Measurements from ENCODE around the gene TTLL9. TPM values are rescaled to one million over a fixed set of nuclear protein-coding genes. Genes with fewer than 3 reads are reported as not detected.

TTLL9 gene
- total RNA-seq, 1 donor from 2014 or later = 0.37 TPM

DNA sequence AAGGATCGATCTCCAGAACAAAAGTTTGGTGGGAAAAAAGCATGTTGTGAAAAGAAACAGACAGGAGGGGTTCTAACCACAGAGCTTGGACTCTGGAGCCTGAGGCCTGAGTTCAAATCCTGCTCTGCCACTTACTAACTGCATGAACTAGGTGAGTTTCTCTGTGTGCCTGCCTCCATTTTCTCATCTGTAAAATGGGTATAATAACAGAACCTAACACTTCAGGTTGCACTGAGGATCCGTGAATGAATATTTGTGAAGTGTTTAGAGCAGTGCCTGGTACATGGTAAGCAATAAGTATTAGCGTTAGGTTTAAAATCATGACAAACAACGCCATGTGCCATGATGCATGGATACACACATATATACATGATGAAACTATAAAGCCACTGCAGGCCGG lies 36.6 kb downstream of the TTLL9 start:
- no peaks in the 10 kb centered on the region for H3K4me1 Mint-ChIP-seq (ENCODE audit: low read depth)
- H3K27ac Mint-ChIP-seq (ENCODE audit: unreplicated experiment) = no peak overlapping the region

GRCh38 chr20:31908016-31908415 lies 37.6 kb downstream of the TTLL9 start:
- peaks cover 13% of the 10 kb centered on the region for H3K27me3 Mint-ChIP-seq (ENCODE audit: low read depth)
- H3K27ac Mint-ChIP-seq (ENCODE audit: unreplicated experiment) = no peak overlapping the region
- no peaks in the 10 kb centered on the region for H3K36me3 Mint-ChIP-seq (ENCODE audit: low read depth)
- no peak for DNase-seq (ENCODE audit: low spot score)
- H3K9me3 Mint-ChIP-seq (ENCODE audit: low read depth) = no peaks in the 10 kb centered on the region
- no peak overlapping the region for H3K4me3 Mint-ChIP-seq (ENCODE audit: unreplicated experiment)
- no peak for TF ChIP-seq CTCF (IDR thresholded peaks at IDR 0.05)
- no peaks in the 10 kb centered on the region for H3K4me1 Mint-ChIP-seq (ENCODE audit: low read depth)

More for the DNA sequence above, 36.6 kb downstream of the TTLL9 start:
- Mint-ChIP-seq H3K36me3 (ENCODE audit: low read depth) (no peaks in the 10 kb centered on the region), H3K4me3 (ENCODE audit: unreplicated experiment) (no peak overlapping the region), H3K9me3 (ENCODE audit: low read depth) (no peaks in the 10 kb centered on the region), H3K27me3 (ENCODE audit: low read depth) (peaks cover 10% of the 10 kb centered on the region)
- DNase-seq (ENCODE audit: low spot score) = no peak
- TF ChIP-seq CTCF (IDR thresholded peaks at IDR 0.05) = no peak

DNA sequence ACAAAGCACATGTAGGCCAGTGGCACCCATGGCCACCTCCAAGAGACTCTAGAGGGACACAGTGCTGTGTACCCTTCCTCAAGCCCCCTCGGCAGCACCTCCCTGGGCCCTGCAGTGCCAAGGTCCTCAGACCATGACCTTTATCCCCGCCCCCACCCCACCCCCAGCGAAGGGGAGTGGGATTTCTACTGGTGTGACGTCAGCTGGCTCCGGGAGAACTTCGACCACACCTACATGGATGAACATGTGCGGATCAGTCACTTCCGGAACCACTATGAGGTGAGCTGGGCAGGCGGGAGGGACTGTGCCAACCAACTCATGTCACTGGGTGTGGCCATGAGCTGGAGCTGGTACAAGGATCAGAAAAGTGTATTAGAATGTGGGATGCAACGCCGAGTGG lies 38.0 kb downstream of the TTLL9 start:
- TF ChIP-seq CTCF (IDR thresholded peaks at IDR 0.05) = no peak
- no peak overlapping the region for H3K27ac Mint-ChIP-seq (ENCODE audit: unreplicated experiment)
- H3K4me3 Mint-ChIP-seq (ENCODE audit: unreplicated experiment) = no peak overlapping the region

GRCh38 chr20:31909253-31910070 lies 39.0 kb downstream of the TTLL9 start:
- no peak overlapping the region for H3K27ac Mint-ChIP-seq (ENCODE audit: unreplicated experiment)
- no peak overlapping the region for H3K4me3 Mint-ChIP-seq (ENCODE audit: unreplicated experiment)
- H3K27me3 Mint-ChIP-seq (ENCODE audit: low read depth) = peaks cover 14% of the 10 kb centered on the region
- H3K9me3 Mint-ChIP-seq (ENCODE audit: low read depth) = no peaks in the 10 kb centered on the region
- no peak for TF ChIP-seq CTCF (IDR thresholded peaks at IDR 0.05)
- peaks cover 2% of the 10 kb centered on the region for H3K4me1 Mint-ChIP-seq (ENCODE audit: low read depth)
- DNase-seq (ENCODE audit: low spot score) = no peak
- H3K36me3 Mint-ChIP-seq (ENCODE audit: low read depth) = no peaks in the 10 kb centered on the region

More for the DNA sequence above, 38.0 kb downstream of the TTLL9 start:
- no peaks in the 10 kb centered on the region for H3K9me3 Mint-ChIP-seq (ENCODE audit: low read depth)
- no peak for DNase-seq (ENCODE audit: low spot score)
- H3K27me3 Mint-ChIP-seq (ENCODE audit: low read depth) = peaks cover 13% of the 10 kb centered on the region
- H3K4me1 Mint-ChIP-seq (ENCODE audit: low read depth) = no peaks in the 10 kb centered on the region
- H3K36me3 Mint-ChIP-seq (ENCODE audit: low read depth) = no peaks in the 10 kb centered on the region

- Mint-ChIP-seq H3K4me1 (ENCODE audit: low read depth) (peaks cover 3% of the 10 kb centered on the region), H3K4me3 (ENCODE audit: unreplicated experiment) (no peak overlapping the region), H3K9me3 (ENCODE audit: low read depth) (no peaks in the 10 kb centered on the region), H3K27ac (ENCODE audit: unreplicated experiment) (no peak overlapping the region), H3K27me3 (ENCODE audit: low read depth) (peaks cover 14% of the 10 kb centered on the region), H3K36me3 (ENCODE audit: low read depth) (no peaks in the 10 kb centered on the region)
- TF ChIP-seq CTCF (IDR thresholded peaks at IDR 0.05) = no peak
- no peak for DNase-seq (ENCODE audit: low spot score)
Observed at GRCh38 chr20:31910071-31910803, 39.8 kb downstream of the TTLL9 start.

Measured in chondrocyte (in vitro differentiated cells).